Ramos (cell line): ENCODE results near the gene GNL3.
"Not testable (repeated sequence)": the region's sequence is repeated elsewhere in the genome, so short reads cannot be mapped to it uniquely, and the experiment has no call there.

ENCODE experiments used
- in situ Hi-C: fragments of 300-500 bp; cut with MboI; formaldehyde crosslinking; loops from one replicate; pipeline ENCODE4 v1.14.3; 2022; ENCODE audit warnings: low sequenced_read_pairs; ENCODE audit not compliant: unreplicated experiment

Gene GNL3

GRCh38 chr3:52685709-52686691, at the start of gene GNL3, which contains the start of gene PBRM1:
TSS of gene GNL3 (plus strand) at chr3:52686032. CDS start at chr3:52686093, 61 bp downstream.
TSS of gene PBRM1 (minus strand) at chr3:52685913.
- in situ Hi-C loops: no loop called here

- in situ Hi-C loops: no loop called here
Observed at GRCh38 chr3:52636673-52637072, 49.2 kb upstream of the GNL3 start.

- in situ Hi-C loops: no loop called here
Observed at GRCh38 chr3:52645549-52645948, 40.3 kb upstream of the GNL3 start.

GRCh38 chr3:52649461-52650210, 36.2 kb upstream of the GNL3 start:
- in situ Hi-C loops: no loop called here

GRCh38 chr3:52650439-52650838, 35.4 kb upstream of the GNL3 start:
- in situ Hi-C loops: no loop called here

GRCh38 chr3:52651592-52651991, 34.2 kb upstream of the GNL3 start:
- in situ Hi-C loops: no loop called here

- in situ Hi-C loops: no loop called here
Observed at GRCh38 chr3:52655895-52656294, 29.9 kb upstream of the GNL3 start.

GRCh38 chr3:52660046-52660445, 25.8 kb upstream of the GNL3 start:
- in situ Hi-C loops: no loop called here

GRCh38 chr3:52663098-52663497, 22.7 kb upstream of the GNL3 start:
- in situ Hi-C loops: no loop called here

GRCh38 chr3:52670621-52671521, 15.0 kb upstream of the GNL3 start:
- in situ Hi-C loops: no loop called here

- in situ Hi-C loops: no loop called here
Observed at GRCh38 chr3:52671676-52672075, 14.2 kb upstream of the GNL3 start.

- in situ Hi-C loops: not testable (repeated sequence)
Observed at GRCh38 chr3:52676201-52676600, 9.6 kb upstream of the GNL3 start.

GRCh38 chr3:52678265-52679198, 7.3 kb upstream of the GNL3 start:
- in situ Hi-C loops: no loop called here

- in situ Hi-C loops: no loop called here
Observed at GRCh38 chr3:52679199-52679538, 6.7 kb upstream of the GNL3 start.

- in situ Hi-C loops: no loop called here
Observed at GRCh38 chr3:52679811-52680210, 6.0 kb upstream of the GNL3 start.

- in situ Hi-C loops: no loop called here
Observed at GRCh38 chr3:52681596-52681995, 4.2 kb upstream of the GNL3 start.

- in situ Hi-C loops: no loop called here
Observed at GRCh38 chr3:52682016-52682415, 3.8 kb upstream of the GNL3 start.

- in situ Hi-C loops: no loop called here
Observed at GRCh38 chr3:52683611-52684010, 2.2 kb upstream of the GNL3 start.

- in situ Hi-C loops: no loop called here
Observed at GRCh38 chr3:52684184-52684583, 1.6 kb upstream of the GNL3 start.
